Muscle layer of colon (tissue), 2 donors: ENCODE results near the gene B4GALT2.
A peak's percentile ranks its signal among the peaks of the same experiment; 100 is the strongest.

Experiments used
- H3K27ac ChIP-seq: one replicate; pipeline ENCODE4 v1.7.0; 2013; ENCODE audit warnings: low read depth, mild to moderate bottlenecking, low read length, moderate library complexity
- H3K27me3 ChIP-seq, 2 donors: one replicate each; pipeline ENCODE4 v1.7.0; 2013; ENCODE audit warnings: low read length in 2 of 2, mild to moderate bottlenecking in 2 of 2; ENCODE audit not compliant: insufficient read depth in 2 of 2, control insufficient read depth in 1 of 2
- H3K36me3 ChIP-seq: one replicate; pipeline ENCODE4 v1.7.0; 2013; ENCODE audit warnings: mild to moderate bottlenecking, low read length; ENCODE audit not compliant: insufficient read depth
- H3K4me1 ChIP-seq: one replicate; pipeline ENCODE4 v1.7.0; 2013; ENCODE audit warnings: mild to moderate bottlenecking, low read length; ENCODE audit not compliant: insufficient read depth
- H3K4me3 ChIP-seq, 2 donors: one replicate each; pipeline ENCODE4 v1.7.0; 2013; ENCODE audit warnings: low read length in 2 of 2, low read depth in 1 of 2, mild to moderate bottlenecking in 1 of 2, moderate library complexity in 1 of 2
- H3K9ac ChIP-seq: one replicate; pipeline ENCODE4 v1.7.0; 2013; ENCODE audit warnings: low read length
- H3K9me3 ChIP-seq: one replicate; pipeline ENCODE4 v1.7.0; 2013; ENCODE audit warnings: mild to moderate bottlenecking, low read length
- donor health status: abdominal sarcoma.
- donor health status: Adenocarcinoma of cecum.

B4GALT2 gene

DNA sequence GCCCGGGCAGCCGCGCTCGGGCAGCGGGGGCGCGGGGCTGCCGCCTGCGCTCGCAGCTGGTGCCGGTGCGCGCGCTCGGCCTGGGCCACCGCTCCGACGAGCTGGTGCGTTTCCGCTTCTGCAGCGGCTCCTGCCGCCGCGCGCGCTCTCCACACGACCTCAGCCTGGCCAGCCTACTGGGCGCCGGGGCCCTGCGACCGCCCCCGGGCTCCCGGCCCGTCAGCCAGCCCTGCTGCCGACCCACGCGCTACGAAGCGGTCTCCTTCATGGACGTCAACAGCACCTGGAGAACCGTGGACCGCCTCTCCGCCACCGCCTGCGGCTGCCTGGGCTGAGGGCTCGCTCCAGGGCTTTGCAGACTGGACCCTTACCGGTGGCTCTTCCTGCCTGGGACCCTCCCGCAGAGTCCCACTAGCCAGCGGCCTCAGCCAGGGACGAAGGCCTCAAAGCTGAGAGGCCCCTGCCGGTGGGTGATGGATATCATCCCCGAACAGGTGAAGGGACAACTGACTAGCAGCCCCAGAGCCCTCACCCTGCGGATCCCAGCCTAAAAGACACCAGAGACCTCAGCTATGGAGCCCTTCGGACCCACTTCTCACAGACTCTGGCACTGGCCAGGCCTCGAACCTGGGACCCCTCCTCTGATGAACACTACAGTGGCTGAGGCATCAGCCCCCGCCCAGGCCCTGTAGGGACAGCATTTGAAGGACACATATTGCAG lies 42.4 kb upstream of the B4GALT2 start:
- H3K4me3 ChIP-seq = peak overlapping the region; percentile 38 to 52
- H3K36me3 ChIP-seq = no peaks in the 10 kb centered on the region
- peaks cover 30% of the 10 kb centered on the region for H3K4me1 ChIP-seq
- H3K27ac ChIP-seq = no peak overlapping the region
- H3K27me3 ChIP-seq = peaks cover 11 to 12% of the 10 kb centered on the region in 2 donors
- no peaks in the 10 kb centered on the region for H3K9me3 ChIP-seq
- H3K9ac ChIP-seq = no peak overlapping the region

GRCh38 chr1:43937179-43937865 lies 41.7 kb upstream of the B4GALT2 start:
- H3K4me3 ChIP-seq = no peak overlapping the region

GRCh38 chr1:43938383-43938782 lies 40.6 kb upstream of the B4GALT2 start:
- Histone ChIP-seq H3K4me3 (no peak overlapping the region), H3K4me1 (peaks cover 24% of the 10 kb centered on the region), H3K27me3 (peaks cover 5 to 8% of the 10 kb centered on the region in 2 donors), H3K36me3 (no peaks in the 10 kb centered on the region), H3K27ac (no peak overlapping the region), H3K9ac (no peak overlapping the region), H3K9me3 (no peaks in the 10 kb centered on the region)

More at GRCh38 chr1:43937179-43937865, 41.7 kb upstream of the B4GALT2 start:
- Histone ChIP-seq H3K9ac (no peak overlapping the region), H3K4me1 (peaks cover 30% of the 10 kb centered on the region), H3K36me3 (no peaks in the 10 kb centered on the region), H3K27ac (no peak overlapping the region), H3K27me3 (peaks cover 11 to 12% of the 10 kb centered on the region in 2 donors), H3K9me3 (no peaks in the 10 kb centered on the region)

DNA sequence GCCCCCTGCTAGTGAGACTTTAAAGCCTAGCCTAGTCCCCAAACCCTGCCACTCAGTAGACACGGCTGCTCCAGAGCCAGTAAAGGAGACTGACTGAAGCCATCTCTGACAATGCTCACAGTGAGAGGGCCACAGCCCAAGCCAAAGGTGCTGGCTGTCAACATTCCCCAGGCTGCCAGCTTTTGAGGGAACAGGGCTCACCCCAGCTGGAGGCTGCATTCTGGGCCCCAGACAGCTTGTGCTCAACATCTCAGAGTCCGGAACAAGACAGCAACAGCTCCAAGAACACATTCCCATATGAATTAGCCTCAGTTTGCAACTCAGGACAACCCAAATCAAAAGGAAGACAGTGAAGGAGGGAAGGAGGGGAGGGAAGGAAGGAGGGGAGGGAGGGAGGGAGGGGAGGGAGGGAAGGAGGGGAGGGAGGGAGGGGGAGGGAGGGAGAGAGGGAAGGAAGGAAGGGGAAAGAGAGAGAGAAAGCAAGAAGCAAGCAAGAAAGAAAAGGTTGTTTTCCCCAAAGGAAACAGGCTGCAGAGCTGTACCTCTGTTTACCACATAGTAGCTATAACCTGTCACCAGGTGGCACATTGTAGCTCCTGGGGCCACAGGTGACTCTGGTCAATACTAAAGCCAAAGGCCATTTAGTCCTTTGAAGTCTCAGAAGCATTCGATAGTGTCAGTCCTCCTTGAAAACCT lies 40.0 kb upstream of the B4GALT2 start:
- no peaks in the 10 kb centered on the region for H3K9me3 ChIP-seq
- no peak overlapping the region for H3K27ac ChIP-seq
- peaks cover 1 to 2% of the 10 kb centered on the region in 2 donors for H3K27me3 ChIP-seq
- H3K36me3 ChIP-seq = no peaks in the 10 kb centered on the region
- peaks cover 17% of the 10 kb centered on the region for H3K4me1 ChIP-seq
- no peak overlapping the region for H3K4me3 ChIP-seq
- H3K9ac ChIP-seq = no peak overlapping the region

DNA sequence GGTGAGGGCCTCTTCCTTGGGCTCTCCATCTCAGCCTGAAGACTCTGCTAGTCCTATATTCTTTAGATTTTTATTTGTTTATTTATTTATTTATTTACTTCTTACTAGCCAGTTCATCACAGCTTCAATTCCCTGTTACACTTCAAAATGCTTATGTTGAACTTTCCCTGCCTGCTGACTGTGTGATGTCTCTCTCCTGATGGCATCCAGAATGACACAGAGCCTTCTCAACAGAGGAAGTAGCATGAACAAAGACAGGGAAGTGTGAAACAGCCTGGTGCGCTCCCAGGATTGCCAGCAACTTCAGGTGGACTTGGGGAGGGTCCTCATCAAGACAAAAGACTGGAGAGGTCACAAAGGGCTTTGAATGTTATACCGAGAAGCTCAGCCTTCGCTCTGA lies 36.6 kb upstream of the B4GALT2 start:
- Histone ChIP-seq H3K27ac (no peak overlapping the region), H3K9me3 (no peaks in the 10 kb centered on the region), H3K4me3 (no peak overlapping the region), H3K4me1 (peaks cover 8% of the 10 kb centered on the region), H3K27me3 (no peaks in the 10 kb centered on the region), H3K9ac (no peak overlapping the region), H3K36me3 (no peaks in the 10 kb centered on the region)

- H3K36me3 ChIP-seq = no peaks in the 10 kb centered on the region
- H3K9ac ChIP-seq = no peak overlapping the region
- no peak overlapping the region for H3K4me3 ChIP-seq
- H3K27me3 ChIP-seq = no peaks in the 10 kb centered on the region
- H3K27ac ChIP-seq = no peak overlapping the region
- no peaks in the 10 kb centered on the region for H3K9me3 ChIP-seq
- peaks cover 23% of the 10 kb centered on the region for H3K4me1 ChIP-seq
These were observed 34.1 kb upstream of the B4GALT2 start for GRCh38 chr1:43944860-43945259.

DNA sequence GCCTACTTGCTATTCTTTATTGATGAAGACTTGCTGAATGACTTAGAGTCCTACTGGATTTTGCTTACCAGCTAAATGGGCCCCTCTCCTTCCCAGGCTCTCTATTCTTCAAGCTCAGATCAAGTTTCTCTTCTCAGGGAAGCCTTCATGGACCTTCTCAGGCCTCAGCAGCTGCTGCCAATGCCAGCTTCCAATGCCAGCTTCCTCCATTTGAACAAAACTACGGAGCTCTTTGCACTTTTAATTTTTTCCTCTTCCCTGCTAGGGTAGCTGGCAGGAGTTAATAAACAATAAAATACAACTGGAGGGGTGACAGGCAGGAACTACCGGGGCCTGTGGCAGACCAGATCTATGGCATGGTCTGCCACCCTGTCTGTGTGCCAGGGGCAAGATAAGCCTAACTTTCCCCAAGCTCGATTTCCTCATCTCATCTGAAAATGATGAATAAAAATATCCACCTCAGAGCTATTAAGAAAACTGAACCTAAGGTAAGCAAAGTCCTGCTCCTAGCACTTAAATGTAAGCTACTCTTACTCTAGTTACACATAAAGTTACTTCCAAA lies 33.3 kb upstream of the B4GALT2 start:
- H3K4me3 ChIP-seq = peak overlapping the region; percentile 93 to 95
- H3K4me1 ChIP-seq = peaks cover 23% of the 10 kb centered on the region
- peaks cover 2% of the 10 kb centered on the region for H3K36me3 ChIP-seq
- no peaks in the 10 kb centered on the region for H3K27me3 ChIP-seq
- H3K27ac ChIP-seq = peak overlapping the region; percentile 95
- H3K9me3 ChIP-seq = no peaks in the 10 kb centered on the region
- peak overlapping the region; percentile 72 for H3K9ac ChIP-seq

- Histone ChIP-seq H3K4me1 (peaks cover 23% of the 10 kb centered on the region), H3K36me3 (peaks cover 7% of the 10 kb centered on the region), H3K9me3 (no peaks in the 10 kb centered on the region), H3K27ac (peak within 1 kb of the TSS; percentile 95), H3K4me3 (peak within 1 kb of the TSS; percentile 93 to 95), H3K9ac (peak within 1 kb of the TSS; percentile 72), H3K27me3 (no peaks in the 10 kb centered on the region)
These were observed 32.6 kb upstream of the B4GALT2 start, which contains the start of gene IPO13 for GRCh38 chr1:43946236-43947060. IPO13 (plus strand) TSS chr1:43946950; CDS start chr1:43947601, 651 bp downstream.

DNA sequence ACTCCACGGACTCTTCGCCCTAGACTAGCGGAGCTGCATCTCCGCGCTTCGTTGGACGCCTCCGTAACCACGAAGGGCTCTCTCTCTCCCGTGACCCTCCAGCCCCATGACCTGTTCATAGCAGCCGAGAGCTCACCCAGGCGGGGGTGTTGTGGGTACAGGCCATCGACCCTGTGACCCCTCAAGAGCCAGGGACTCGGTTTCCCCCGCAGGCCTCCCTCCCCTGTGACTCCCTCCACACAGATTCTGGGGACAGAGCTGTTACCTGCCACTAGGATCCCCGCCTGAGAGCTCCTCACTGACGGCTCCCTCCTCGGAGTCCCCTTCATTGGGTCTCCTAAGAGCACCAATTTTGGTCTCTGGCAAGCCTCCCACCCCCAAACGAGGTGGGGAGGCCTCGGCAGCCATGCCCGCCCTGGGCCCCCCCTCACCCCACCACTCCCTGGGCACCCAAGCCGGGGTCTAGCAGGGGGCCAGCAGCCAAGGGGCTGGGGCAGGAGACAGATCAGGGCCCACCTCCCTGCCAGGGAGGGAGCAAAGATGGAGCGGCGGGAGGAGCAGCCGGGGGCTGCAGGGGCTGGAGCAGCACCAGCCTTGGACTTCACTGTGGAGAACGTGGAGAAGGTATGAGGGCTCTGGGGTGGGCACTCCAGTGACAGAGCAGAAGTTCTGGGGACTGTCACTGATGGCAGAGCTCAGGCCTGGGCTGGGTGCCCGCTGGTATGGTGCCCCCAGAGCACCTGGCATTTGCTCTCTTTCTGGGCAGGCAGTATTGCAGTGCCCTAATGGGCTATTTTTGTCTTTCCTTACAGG lies 31.7 kb upstream of the B4GALT2 start:
- Histone ChIP-seq H3K4me1 (peaks cover 23% of the 10 kb centered on the region), H3K36me3 (peaks cover 7% of the 10 kb centered on the region), H3K9ac (peak overlapping the region; percentile 72), H3K9me3 (no peaks in the 10 kb centered on the region), H3K27me3 (no peaks in the 10 kb centered on the region), H3K4me3 (peak overlapping the region; percentile 93 to 95), H3K27ac (peak overlapping the region; percentile 95)

DNA sequence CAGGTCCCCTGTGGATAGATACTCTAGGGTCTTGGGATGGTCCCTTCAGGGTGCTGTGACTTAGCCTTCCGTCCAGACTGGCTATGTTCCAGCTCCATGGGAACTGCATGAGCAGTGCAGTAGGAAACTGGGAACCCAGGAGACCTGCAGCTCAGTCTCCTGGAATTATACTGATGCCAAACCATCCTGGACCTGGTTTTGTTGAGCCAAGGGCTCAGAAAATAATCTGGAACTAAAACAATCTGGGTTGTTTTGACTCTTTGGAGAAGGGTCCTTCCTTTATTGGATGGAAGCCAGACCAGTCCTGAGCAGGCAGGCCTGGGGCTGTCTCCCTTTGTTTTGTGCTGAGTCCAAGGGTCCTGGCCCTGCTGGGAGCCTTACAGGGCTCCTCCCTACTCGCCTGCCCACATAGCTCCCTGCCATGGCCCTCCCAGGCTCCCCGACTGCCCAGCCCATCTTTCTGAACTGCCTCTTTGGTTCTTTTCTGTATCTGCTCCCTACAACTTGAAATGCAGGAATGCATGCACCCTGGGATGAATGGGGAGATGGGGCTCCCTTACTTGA lies 31.1 kb upstream of the B4GALT2 start:
- Histone ChIP-seq H3K36me3 (peaks cover 7% of the 10 kb centered on the region), H3K9me3 (no peaks in the 10 kb centered on the region), H3K27me3 (no peaks in the 10 kb centered on the region), H3K9ac (no peak overlapping the region), H3K4me1 (peaks cover 23% of the 10 kb centered on the region), H3K27ac (peak overlapping the region; percentile 95), H3K4me3 (peak overlapping the region in 1 of 2 donors; percentile 95)
